Raji (cell line): ENCODE results near the gene ZNF358.

ENCODE experiments used
- POLR2A ChIP-seq: IDR thresholded peaks from 2 replicates; pipeline ENCODE4 v1.6.1; 2011; ENCODE audit warnings: low read depth, low read length, control low read depth; ENCODE audit not compliant: insufficient read depth

ZNF358 gene

GRCh38 chr19:7540761-7541474 is 25.0 kb downstream of the ZNF358 start:
- no peak for TF ChIP-seq POLR2A

- no peak for TF ChIP-seq POLR2A
Measured at GRCh38 chr19:7541475-7541824, 25.5 kb downstream of the ZNF358 start.

- no peak for TF ChIP-seq POLR2A
Measured at GRCh38 chr19:7541828-7542443, 26.0 kb downstream of the ZNF358 start.

- no peak for TF ChIP-seq POLR2A
Measured at GRCh38 chr19:7542556-7543348, 26.8 kb downstream of the ZNF358 start.

GRCh38 chr19:7544626-7545025 is 28.7 kb downstream of the ZNF358 start:
- TF ChIP-seq POLR2A = no peak

GRCh38 chr19:7545300-7545699 is 29.4 kb downstream of the ZNF358 start:
- no peak for TF ChIP-seq POLR2A

- TF ChIP-seq POLR2A = no peak
Measured at GRCh38 chr19:7545904-7546303, 30.0 kb downstream of the ZNF358 start.

- no peak for TF ChIP-seq POLR2A
Measured at GRCh38 chr19:7547159-7547558, 31.3 kb downstream of the ZNF358 start.

GRCh38 chr19:7549429-7550148 is 33.7 kb downstream of the ZNF358 start:
- TF ChIP-seq POLR2A = no peak

GRCh38 chr19:7550169-7550770 is 34.4 kb downstream of the ZNF358 start:
- no peak for TF ChIP-seq POLR2A

GRCh38 chr19:7550987-7551761 is 35.3 kb downstream of the ZNF358 start:
- no peak for TF ChIP-seq POLR2A

GRCh38 chr19:7552781-7553180 is 36.9 kb downstream of the ZNF358 start:
- TF ChIP-seq POLR2A = no peak

GRCh38 chr19:7554565-7554964 is 38.7 kb downstream of the ZNF358 start:
- no peak for TF ChIP-seq POLR2A
